ENCODE results near the gene TMEM183A.

DNA sequence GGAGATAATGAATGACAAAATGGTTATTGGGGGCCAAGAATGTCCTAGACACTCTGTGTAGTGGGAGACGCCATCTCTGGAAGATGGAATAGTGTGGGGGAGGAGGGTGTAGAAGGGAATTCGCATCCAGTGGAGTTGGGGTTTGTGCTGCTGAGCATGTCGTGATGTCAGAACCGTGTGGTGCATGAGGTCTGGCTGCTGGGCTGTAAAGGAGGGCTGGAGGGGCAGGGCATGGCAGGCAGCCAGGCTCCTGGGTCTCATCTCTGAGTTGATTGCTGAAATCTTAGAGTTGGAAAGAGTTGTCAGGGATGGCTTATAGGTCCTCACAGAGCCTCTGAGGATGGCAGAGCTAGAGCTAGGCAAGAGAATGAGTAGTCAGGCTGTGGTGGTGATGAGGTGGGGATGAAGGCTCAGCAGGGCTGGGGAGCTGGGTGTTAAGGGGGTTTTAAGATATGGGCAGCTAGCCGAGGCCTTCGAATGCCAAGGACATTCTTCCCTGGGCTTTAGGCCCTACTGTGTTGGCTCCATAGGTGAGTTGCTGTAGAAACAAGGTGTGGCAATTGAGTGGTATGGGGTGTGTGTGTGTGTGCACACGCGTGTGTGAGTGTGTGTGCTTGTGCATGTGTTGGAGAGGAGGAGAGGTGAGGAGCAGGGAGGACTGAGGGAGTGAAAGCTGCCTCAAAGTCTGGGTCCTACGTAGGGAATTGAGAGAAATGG lies 21.1 kb downstream of the TMEM183A start:
- TF ChIP-seq EZH2phosphoT487 (conservative IDR thresholded peaks at IDR 0.05; ENCODE audit: low read length) = no peak
- TF ChIP-seq, protein P1, sequence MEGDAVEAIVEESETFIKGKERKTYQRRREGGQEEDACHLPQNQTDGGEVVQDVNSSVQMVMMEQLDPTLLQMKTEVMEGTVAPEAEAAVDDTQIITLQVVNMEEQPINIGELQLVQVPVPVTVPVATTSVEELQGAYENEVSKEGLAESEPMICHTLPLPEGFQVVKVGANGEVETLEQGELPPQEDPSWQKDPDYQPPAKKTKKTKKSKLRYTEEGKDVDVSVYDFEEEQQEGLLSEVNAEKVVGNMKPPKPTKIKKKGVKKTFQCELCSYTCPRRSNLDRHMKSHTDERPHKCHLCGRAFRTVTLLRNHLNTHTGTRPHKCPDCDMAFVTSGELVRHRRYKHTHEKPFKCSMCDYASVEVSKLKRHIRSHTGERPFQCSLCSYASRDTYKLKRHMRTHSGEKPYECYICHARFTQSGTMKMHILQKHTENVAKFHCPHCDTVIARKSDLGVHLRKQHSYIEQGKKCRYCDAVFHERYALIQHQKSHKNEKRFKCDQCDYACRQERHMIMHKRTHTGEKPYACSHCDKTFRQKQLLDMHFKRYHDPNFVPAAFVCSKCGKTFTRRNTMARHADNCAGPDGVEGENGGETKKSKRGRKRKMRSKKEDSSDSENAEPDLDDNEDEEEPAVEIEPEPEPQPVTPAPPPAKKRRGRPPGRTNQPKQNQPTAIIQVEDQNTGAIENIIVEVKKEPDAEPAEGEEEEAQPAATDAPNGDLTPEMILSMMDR (IDR thresholded peaks at IDR 0.05; ENCODE audit: insufficient read depth, low read length, poor library complexity, severe bottlenecking) = no peak
